ENCODE data around the gene COL5A1.
A peak's percentile ranks its signal among the peaks of the same experiment; 100 is the strongest.

COL5A1 gene

DNA sequence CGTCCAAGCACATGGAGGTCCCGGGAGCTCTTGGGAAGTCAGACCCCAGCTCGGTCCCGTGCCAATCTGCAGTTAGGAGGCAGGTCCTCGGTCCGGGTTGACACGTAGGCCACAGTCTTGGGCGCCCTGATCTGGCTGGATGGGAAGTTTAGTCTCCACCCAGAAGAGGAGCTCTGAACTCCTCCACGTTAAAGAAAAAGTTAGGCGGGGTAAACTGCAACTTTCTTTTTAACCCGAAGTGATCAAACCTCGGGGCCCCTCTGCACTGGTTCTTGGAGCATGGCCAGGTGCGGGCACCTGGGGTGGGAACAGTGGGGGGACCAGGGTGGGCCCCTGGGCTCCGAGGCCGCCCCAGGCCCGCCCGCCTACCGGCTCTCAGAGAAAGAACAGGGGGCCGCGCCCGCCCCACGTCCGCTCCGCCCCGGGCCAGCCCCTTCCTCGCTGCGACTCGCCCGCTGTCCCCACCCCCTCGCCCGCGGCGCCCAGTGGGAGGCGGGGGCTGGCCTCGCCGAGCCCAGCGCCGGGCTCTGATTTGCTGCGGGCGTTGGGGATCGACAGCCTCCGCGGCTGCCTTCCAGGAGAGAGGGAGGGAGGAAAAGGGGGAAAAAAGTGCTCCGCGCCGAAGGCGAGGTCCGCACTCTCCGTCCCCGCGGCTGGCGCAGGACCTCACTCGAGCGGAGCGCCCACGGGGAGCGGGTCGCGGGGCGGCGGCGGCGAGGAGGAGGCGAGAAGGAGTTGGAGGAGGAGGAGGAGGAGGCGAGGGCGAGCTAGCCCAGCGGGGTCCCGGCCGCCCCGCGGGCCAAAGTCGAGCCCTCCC, at the start of gene COL5A1:
COL5A1 (plus strand) TSS at position 631 of the 817 bp plus-strand sequence. CDS start 385 bp downstream, outside the sequence.
- TF ChIP-seq, protein P1, sequence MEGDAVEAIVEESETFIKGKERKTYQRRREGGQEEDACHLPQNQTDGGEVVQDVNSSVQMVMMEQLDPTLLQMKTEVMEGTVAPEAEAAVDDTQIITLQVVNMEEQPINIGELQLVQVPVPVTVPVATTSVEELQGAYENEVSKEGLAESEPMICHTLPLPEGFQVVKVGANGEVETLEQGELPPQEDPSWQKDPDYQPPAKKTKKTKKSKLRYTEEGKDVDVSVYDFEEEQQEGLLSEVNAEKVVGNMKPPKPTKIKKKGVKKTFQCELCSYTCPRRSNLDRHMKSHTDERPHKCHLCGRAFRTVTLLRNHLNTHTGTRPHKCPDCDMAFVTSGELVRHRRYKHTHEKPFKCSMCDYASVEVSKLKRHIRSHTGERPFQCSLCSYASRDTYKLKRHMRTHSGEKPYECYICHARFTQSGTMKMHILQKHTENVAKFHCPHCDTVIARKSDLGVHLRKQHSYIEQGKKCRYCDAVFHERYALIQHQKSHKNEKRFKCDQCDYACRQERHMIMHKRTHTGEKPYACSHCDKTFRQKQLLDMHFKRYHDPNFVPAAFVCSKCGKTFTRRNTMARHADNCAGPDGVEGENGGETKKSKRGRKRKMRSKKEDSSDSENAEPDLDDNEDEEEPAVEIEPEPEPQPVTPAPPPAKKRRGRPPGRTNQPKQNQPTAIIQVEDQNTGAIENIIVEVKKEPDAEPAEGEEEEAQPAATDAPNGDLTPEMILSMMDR (conservative IDR thresholded peaks at IDR 0.05), result no peak
- TF ChIP-seq ZFX (IDR thresholded peaks at IDR 0.05), result no peak
- H3K27ac ChIP-seq, result peak within 1 kb of the TSS; percentile 23

DNA sequence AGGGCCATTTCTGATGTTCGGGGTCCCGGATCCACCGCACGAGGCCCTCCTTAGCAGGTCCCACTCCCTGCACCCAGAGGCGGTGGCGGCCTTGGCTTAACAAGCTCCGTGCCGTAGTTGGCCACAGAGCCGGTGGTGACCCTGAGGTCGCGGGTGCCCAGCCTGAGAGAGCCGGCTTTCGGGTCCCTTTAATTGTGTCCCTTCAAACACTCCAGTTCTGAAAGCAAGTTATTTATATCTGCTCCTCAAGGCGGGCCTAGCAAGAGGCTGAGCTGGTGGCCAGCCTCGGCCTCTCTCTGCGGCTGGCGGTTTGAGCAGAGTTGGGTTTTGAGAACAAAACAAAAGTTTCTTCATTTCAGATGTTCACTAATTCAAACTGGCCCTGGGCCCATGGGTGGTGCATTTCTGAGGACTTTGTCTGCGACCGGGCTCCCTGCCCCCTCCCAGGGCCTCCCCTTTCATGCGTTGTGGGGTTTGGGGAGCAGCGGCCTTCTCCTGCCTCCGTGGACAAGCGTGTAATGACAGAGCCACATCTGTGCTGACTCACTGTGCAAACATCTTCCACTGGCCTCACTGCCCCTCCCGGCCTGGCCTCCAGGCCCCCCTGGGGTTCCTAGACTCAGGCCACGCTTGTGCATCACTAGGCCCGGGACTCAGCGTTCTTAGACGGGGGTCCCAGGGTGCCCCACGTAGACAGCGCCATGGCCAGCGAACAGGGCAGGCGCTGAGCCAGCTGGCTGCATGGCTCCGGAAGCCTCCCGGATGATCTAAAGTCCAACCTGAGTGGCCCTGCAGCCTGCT, 49.4 kb upstream of the COL5A1 start:
- no peak overlapping the region for H3K27ac ChIP-seq
- no peak for TF ChIP-seq ZFX (IDR thresholded peaks at IDR 0.05)
- TF ChIP-seq, protein P1 (conservative IDR thresholded peaks at IDR 0.05), result no peak

GRCh38 chr9:134592819-134593200, 48.8 kb upstream of the COL5A1 start:
- H3K27ac ChIP-seq, result no peak overlapping the region
- no peak for TF ChIP-seq ZFX (IDR thresholded peaks at IDR 0.05)
- TF ChIP-seq, protein P1 (conservative IDR thresholded peaks at IDR 0.05), result no peak

GRCh38 chr9:134593286-134594077, 48.1 kb upstream of the COL5A1 start:
- H3K27ac ChIP-seq, result no peak overlapping the region
- TF ChIP-seq ZFX (IDR thresholded peaks at IDR 0.05), result no peak
- TF ChIP-seq, protein P1 (conservative IDR thresholded peaks at IDR 0.05), result no peak

DNA sequence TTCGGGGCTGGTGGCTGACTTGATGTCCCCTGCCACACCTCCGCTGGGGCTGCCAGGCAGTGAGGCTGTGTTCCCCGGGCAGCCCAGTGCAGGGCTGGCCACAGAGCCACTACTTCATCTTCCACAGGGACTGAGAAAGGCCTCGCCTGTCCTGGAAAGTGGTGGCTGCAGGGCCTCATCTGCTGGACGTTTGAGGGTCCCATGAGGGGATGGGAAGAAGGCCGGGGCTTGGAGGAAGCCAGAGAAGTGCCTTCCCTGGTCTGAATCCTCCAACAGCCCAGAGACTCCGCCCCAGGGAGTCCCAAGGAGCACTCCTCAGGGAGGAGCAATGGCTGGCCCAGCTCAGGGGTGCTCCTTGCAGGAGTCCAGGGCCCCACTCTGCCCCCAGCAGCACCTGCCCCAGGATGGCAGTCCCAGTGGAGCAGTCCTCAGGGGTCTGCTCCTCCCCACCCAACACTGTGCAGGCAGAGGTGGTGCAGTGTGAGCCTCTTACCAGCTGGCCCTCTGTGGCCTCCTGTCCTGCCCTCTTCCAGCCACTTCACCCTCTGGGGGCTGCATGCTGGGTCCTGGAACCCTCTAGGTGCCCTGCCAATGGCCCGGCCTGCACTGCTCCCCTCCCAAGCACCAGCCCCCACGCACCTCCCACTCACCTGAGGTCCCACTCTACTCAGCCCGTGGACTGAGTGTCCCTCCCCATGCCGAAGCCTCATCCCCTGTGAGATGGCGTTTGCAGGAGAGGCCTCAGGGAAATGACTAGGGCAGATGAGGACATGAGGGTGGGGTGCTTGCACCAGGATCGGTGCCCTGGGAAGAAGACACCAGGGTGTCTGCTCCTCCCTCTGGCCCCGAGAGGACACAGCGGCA, 47.3 kb upstream of the COL5A1 start:
- H3K27ac ChIP-seq, result no peak overlapping the region
- TF ChIP-seq, protein P1 (conservative IDR thresholded peaks at IDR 0.05), result no peak
- TF ChIP-seq ZFX (IDR thresholded peaks at IDR 0.05), result no peak

DNA sequence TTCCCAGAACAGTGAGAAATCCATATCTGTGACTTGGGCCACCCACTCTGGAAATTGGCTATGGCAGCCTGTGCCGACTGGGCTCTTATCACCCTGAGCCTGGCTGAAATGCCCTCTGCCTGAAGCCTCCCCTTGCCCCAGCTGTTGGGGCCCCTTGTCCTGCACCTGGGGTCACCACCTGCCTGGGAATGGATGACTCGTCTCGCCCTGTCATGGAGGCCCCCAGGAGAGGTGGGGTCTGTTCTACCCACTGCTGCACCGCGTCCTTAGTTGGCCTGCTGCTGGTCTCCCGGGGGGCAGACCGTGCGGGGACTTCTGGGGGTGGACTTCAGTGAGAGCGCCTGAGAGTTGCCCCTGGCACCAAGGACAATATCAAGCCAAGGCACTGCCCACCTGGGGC, 46.6 kb upstream of the COL5A1 start:
- TF ChIP-seq, protein P1 (conservative IDR thresholded peaks at IDR 0.05), result no peak
- TF ChIP-seq ZFX (IDR thresholded peaks at IDR 0.05), result no peak

More for the DNA sequence above, 46.6 kb upstream of the COL5A1 start:
- no peak overlapping the region for H3K27ac ChIP-seq

Measured in C4-2B (cell line).